CD4-positive, alpha-beta T cell (primary cell): ENCODE data around the gene ETFDH. TPM values are rescaled to one million over a fixed set of nuclear protein-coding genes. Genes with fewer than 3 reads are reported as not detected.
"Not testable (repeated sequence)": the region's sequence is repeated elsewhere in the genome, so short reads cannot be mapped to it uniquely, and the experiment has no call there.

Experiments used
- ATAC-seq: fragments of 200-7000 bp; cut with Tn5 transposase; one replicate; pipeline ENCODE4 v1.10.0; 2022; ENCODE audit warnings: mild to moderate bottlenecking; ENCODE audit not compliant: poor library complexity
- CTCF ChIA-PET: fragments of 350-600 bp; sonication (Branson Sonifier 250); formaldehyde crosslinking; loops from one replicate; lab custom pipeline; 2021; ENCODE audit warnings: antibody characterized with exemption, inconsistent platforms; lab: Charles Lee
- POLR2A ChIA-PET: fragments of 350-600 bp; sonication (Branson Sonifier 250); formaldehyde crosslinking; loops from one replicate; lab custom pipeline; 2021; ENCODE audit warnings: antibody characterized with exemption, inconsistent platforms; lab: Charles Lee
- DNase-seq, 14 experiments: peaks; one replicate each; pipeline ENCODE4 v3.0.0-alpha.2; 2013 to 2020; ENCODE audit warnings: mixed read lengths in 2 of 14
- H3K27ac ChIP-seq, 2 donors: one replicate each; pipeline versions ENCODE4 v1.5.1 to v1.7.0; 2013; ENCODE audit warnings: low read length in 2 of 2, low read depth in 1 of 2, mild to moderate bottlenecking in 1 of 2
- H3K27me3 ChIP-seq, 2 experiments: 1 replicate in 1 of 2; 2 replicates in 1 of 2; pipeline versions ENCODE4 v1.6.1 to v1.7.0; 2013; ENCODE audit warnings: low read length in 2 of 2, control low read depth in 1 of 2, mild to moderate bottlenecking in 1 of 2, moderate library complexity in 1 of 2; ENCODE audit not compliant: insufficient read depth in 2 of 2, control insufficient read depth in 1 of 2
- H3K36me3 ChIP-seq: one replicate; pipeline ENCODE4 v1.6.1; 2013; ENCODE audit warnings: low read length, control low read depth; ENCODE audit not compliant: insufficient read depth
- H3K4me1 ChIP-seq: one replicate; pipeline ENCODE4 v1.6.1; 2013; ENCODE audit warnings: low read length, control low read depth; ENCODE audit not compliant: insufficient read depth
- H3K4me3 ChIP-seq: one replicate; pipeline ENCODE4 v1.5.1; 2013; ENCODE audit warnings: mild to moderate bottlenecking, low read length, moderate library complexity
- H3K9me3 ChIP-seq, 2 experiments: 1 replicate in 1 of 2; 2 replicates in 1 of 2; pipeline versions ENCODE4 v1.6.1 to v1.7.0; 2013; ENCODE audit warnings: low read length in 2 of 2, mild to moderate bottlenecking in 2 of 2, control low read depth in 1 of 2, moderate library complexity in 1 of 2; ENCODE audit not compliant: control insufficient read depth in 1 of 2, insufficient read depth in 1 of 2
- H3K27ac Mint-ChIP-seq: one replicate; pipeline ENCODE4 v1.8.0; 2020; ENCODE audit warnings: mixed read lengths
- H3K27me3 Mint-ChIP-seq: one replicate; pipeline ENCODE4 v1.8.0; 2021; ENCODE audit warnings: mixed read lengths
- H3K36me3 Mint-ChIP-seq: one replicate; pipeline ENCODE4 v1.8.0; 2021; ENCODE audit warnings: low read depth, mixed read lengths
- H3K4me1 Mint-ChIP-seq: one replicate; pipeline ENCODE4 v1.8.0; 2021; ENCODE audit warnings: low read depth, mixed read lengths
- H3K4me3 Mint-ChIP-seq: one replicate; pipeline ENCODE4 v1.8.0; 2020; ENCODE audit warnings: mild to moderate bottlenecking, mixed read lengths
- H3K9me3 Mint-ChIP-seq: one replicate; pipeline ENCODE4 v1.8.0; 2020; ENCODE audit warnings: mixed read lengths
- intact Hi-C, 2 experiments: fragments of 100-400 bp; cut with DNase I in 1 of 2; cut with micrococcal nuclease in 1 of 2; formaldehyde crosslinking; loops; one replicate each; pipeline versions ENCODE4 v1.15.1 to v1.9.0; 2023 to 2025; cut with DNase I, micrococcal nuclease
- total RNA-seq, 174 experiments: library from RNA in 2 of 174; stranded (reverse) in 2 of 174; gene quantifications; one replicate each; pipeline ENCODE4 v1.2.3 and lab custom pipeline; 2021 to 2026
- TF ChIP-seq, protein P1 (sequence below): fragments of 200-600 bp; IDR thresholded peaks from one replicate; pipeline ENCODE4 v1.8.0; 2022; ENCODE audit warnings: antibody characterized with exemption, mild to moderate bottlenecking

ETFDH gene
- total RNA-seq, 2 experiments from 2014 or later, result 12.7 to 13.1 TPM

DNA sequence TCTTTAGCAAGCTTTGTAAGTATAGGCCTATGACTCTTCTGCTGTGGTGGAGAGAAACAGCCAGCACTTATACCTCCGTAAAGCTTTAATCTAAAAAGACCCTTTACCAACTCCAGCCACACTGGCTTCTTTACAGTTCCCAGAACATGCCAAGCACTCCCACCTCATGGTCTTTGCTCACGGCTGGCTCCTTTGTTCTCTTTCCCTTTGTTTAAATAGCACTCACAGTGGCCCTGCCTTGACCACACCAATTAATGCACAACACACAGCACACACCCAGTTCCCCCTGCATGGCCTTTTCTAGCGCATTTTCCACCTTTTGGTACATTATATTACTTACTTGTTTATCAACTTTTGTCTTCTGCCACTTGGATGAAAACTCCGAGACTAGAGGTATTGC lies 32.2 kb downstream of the ETFDH start:
- Histone ChIP-seq H3K4me3 (no peak overlapping the region), H3K4me1 (no peaks in the 10 kb centered on the region), H3K27ac (no peak overlapping the region), H3K36me3 (peaks cover 34% of the 10 kb centered on the region), H3K9me3 (no peaks in the 10 kb centered on the region), H3K27me3 (no peaks in the 10 kb centered on the region)
- TF ChIP-seq, protein P1, sequence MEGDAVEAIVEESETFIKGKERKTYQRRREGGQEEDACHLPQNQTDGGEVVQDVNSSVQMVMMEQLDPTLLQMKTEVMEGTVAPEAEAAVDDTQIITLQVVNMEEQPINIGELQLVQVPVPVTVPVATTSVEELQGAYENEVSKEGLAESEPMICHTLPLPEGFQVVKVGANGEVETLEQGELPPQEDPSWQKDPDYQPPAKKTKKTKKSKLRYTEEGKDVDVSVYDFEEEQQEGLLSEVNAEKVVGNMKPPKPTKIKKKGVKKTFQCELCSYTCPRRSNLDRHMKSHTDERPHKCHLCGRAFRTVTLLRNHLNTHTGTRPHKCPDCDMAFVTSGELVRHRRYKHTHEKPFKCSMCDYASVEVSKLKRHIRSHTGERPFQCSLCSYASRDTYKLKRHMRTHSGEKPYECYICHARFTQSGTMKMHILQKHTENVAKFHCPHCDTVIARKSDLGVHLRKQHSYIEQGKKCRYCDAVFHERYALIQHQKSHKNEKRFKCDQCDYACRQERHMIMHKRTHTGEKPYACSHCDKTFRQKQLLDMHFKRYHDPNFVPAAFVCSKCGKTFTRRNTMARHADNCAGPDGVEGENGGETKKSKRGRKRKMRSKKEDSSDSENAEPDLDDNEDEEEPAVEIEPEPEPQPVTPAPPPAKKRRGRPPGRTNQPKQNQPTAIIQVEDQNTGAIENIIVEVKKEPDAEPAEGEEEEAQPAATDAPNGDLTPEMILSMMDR, result no peak
- ATAC-seq (no peak), DNase-seq (no peak)
- H3K27ac Mint-ChIP-seq, result no peak overlapping the region
- ChIA-PET POLR2A (interaction anchor here (0.7 kb wide), 1 partner anchor 64 kb away, joined by 3 read pairs; the partner anchor contains the start of gene FNIP2), CTCF (no interaction called here)
- intact Hi-C loops, result no loop called here
- no peaks in the 10 kb centered on the region for H3K9me3 Mint-ChIP-seq
- no peak overlapping the region for H3K4me3 Mint-ChIP-seq
- H3K36me3 Mint-ChIP-seq, result peaks cover 53% of the 10 kb centered on the region
- H3K27me3 Mint-ChIP-seq, result no peaks in the 10 kb centered on the region
- no peaks in the 10 kb centered on the region for H3K4me1 Mint-ChIP-seq

DNA sequence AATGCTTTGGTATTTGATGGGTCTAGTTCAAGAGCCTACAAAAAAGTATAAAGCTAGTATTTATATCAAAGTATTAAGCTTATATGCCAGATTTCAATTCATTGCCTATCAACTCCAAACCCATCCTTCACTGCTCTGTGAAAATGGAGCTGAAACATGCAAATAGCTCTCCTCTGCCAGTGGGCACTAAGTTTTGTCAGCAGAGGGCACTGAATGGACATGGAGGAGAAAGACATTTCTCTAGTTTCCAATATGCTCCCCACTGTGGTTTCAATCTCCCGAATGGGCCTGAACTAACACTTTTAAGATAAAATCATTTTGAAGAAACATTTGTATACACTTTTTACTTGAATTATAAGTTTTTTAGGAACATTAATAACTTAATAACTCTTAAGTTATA lies 38.7 kb downstream of the ETFDH start:
- no peaks in the 10 kb centered on the region for H3K4me1 Mint-ChIP-seq
- Histone ChIP-seq H3K36me3 (peaks cover 82% of the 10 kb centered on the region), H3K4me3 (no peak overlapping the region), H3K9me3 (no peaks in the 10 kb centered on the region), H3K27ac (no peak overlapping the region), H3K4me1 (no peaks in the 10 kb centered on the region), H3K27me3 (no peaks in the 10 kb centered on the region)
- no peaks in the 10 kb centered on the region for H3K9me3 Mint-ChIP-seq
- H3K27me3 Mint-ChIP-seq, result no peaks in the 10 kb centered on the region
- ATAC-seq (no peak), DNase-seq (peak in 2 of 14 experiments; percentile 21 to 32)
- H3K27ac Mint-ChIP-seq, result no peak overlapping the region
- intact Hi-C loops, result no loop called here
- ChIA-PET CTCF (no interaction called here), POLR2A (interaction anchor here (1.0 to 1.1 kb wide), 2 partner anchors 11 to 13 kb away, joined by 3 read pairs; partner anchors contain the start of gene PPID)
- TF ChIP-seq, protein P1, result no peak
- H3K4me3 Mint-ChIP-seq, result no peak overlapping the region
- H3K36me3 Mint-ChIP-seq, result peaks cover 93% of the 10 kb centered on the region

DNA sequence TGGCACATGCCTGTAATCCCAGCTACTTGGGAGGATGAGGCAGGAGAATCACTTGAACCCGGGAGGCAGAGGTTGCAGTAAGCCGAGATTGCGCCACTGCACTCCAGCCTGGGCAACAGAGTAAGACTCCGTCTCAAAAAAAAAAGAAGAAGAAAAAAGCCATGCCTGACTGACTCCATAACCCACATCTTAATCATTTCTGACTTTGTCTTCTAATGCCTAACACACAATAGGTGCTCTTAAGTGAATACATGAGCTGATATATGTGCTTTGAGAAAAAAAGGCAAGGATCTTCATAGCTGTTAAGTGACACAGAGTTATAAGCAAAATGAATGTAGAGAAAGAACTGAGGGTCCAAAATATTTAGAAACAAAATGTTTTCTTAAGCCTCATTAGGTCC lies 40.5 kb downstream of the ETFDH start:
- H3K4me3 Mint-ChIP-seq, H3K9me3 Mint-ChIP-seq, ATAC-seq, H3K9me3 ChIP-seq, DNase-seq, POLR2A ChIA-PET, H3K4me3 ChIP-seq, CTCF ChIA-PET, intact Hi-C loops, H3K4me1 ChIP-seq, H3K4me1 Mint-ChIP-seq, H3K27me3 Mint-ChIP-seq, H3K27ac ChIP-seq, H3K27me3 ChIP-seq: not testable (repeated sequence)
- H3K36me3 ChIP-seq, result peaks cover 90% of the 10 kb centered on the region
- H3K36me3 Mint-ChIP-seq, result peaks cover 96% of the 10 kb centered on the region
- peak overlapping the region; percentile 24 for H3K27ac Mint-ChIP-seq

DNA sequence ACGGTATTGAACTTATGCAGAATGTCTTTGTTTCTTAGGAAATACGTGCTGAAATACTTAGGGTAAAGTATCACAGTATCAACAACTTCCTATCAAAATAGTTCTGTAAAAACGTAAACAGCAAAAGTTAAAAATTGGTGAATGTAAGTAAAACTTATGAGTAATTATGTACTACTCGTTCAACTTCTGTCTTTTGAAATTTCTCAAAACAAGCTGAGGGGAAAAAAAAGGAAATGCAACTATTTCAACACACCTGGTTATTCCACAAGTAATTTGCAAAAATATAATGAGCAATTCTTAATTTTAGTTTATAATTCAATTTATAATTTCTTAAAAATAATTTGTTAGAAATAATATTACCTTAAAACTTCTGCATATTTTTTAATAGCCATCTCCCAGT lies 42.8 kb downstream of the ETFDH start:
- H3K4me3 ChIP-seq, result no peak overlapping the region
- Mint-ChIP-seq H3K36me3 (peaks cover 97% of the 10 kb centered on the region), H3K9me3 (no peaks in the 10 kb centered on the region), H3K4me3 (no peak overlapping the region), H3K27ac (no peak overlapping the region), H3K4me1 (peaks cover 16% of the 10 kb centered on the region), H3K27me3 (no peaks in the 10 kb centered on the region)
- H3K27ac ChIP-seq, result no peak overlapping the region
- CTCF ChIA-PET, result interaction anchor here (1.4 kb wide), 1 partner anchor 55 kb away, joined by 3 read pairs; no protein-coding TSS in a partner anchor
- H3K27me3 ChIP-seq, result no peaks in the 10 kb centered on the region
- H3K36me3 ChIP-seq, result peaks cover 94% of the 10 kb centered on the region
- TF ChIP-seq, protein P1, result no peak
- ATAC-seq, result no peak
- intact Hi-C loops, result no loop called here
- POLR2A ChIA-PET, result no interaction called here
- no peak for DNase-seq
- H3K4me1 ChIP-seq, result no peaks in the 10 kb centered on the region
- no peaks in the 10 kb centered on the region for H3K9me3 ChIP-seq
